OCI-LY7 (cell line): ENCODE data around the gene GLTP. TPM values are rescaled to one million over a fixed set of nuclear protein-coding genes. Genes with fewer than 3 reads are reported as not detected.
"Not testable (repeated sequence)": the region's sequence is repeated elsewhere in the genome, so short reads cannot be mapped to it uniquely, and the experiment has no call there.

Experiments used
- BruUV-seq: library from RNA; stranded (reverse); fragments of 400-500 nt; replicated peaks from 2 replicates; lab custom pipeline; 2021; lab: Mats Ljungman, UMichigan
- CTCF ChIA-PET: fragments of 300-600 bp; sonication (Branson Sonifier 250); formaldehyde crosslinking; loops from one replicate; lab custom pipeline; 2022; ENCODE audit warnings: antibody characterized with exemption; ENCODE audit not compliant: unreplicated experiment; lab: Charles Lee
- POLR2A ChIA-PET: fragments of 300-600 bp; sonication (Branson Sonifier 250); formaldehyde crosslinking; loops from one replicate; lab custom pipeline; 2022; ENCODE audit warnings: antibody characterized with exemption; lab: Charles Lee
- DNase-seq: peaks from one replicate; pipeline ENCODE4 v3.0.0-alpha.2; 2015; ENCODE audit warnings: low spot score
- H2AFZ ChIP-seq: fragments of 200-600 bp; sonication (generic), shearing (Covaris generic); 2 replicates; pipeline ENCODE4 v1.6.1; 2014; ENCODE audit warnings: mild to moderate bottlenecking, antibody characterized with exemption, low read length, moderate library complexity
- H3K27ac ChIP-seq: fragments of 200-600 bp; sonication (generic); 2 replicates; pipeline ENCODE4 v1.5.1; 2014; ENCODE audit warnings: mixed run types, low read depth, mild to moderate bottlenecking, moderate library complexity, low read length, inconsistent platforms; ENCODE audit not compliant: poor library complexity, severe bottlenecking
- H3K36me3 ChIP-seq: fragments of 200-600 bp; sonication (generic); 2 replicates; pipeline ENCODE4 v1.6.1; 2014; ENCODE audit warnings: mild to moderate bottlenecking, antibody characterized with exemption, low read length, moderate library complexity, mixed read lengths; ENCODE audit not compliant: insufficient read depth
- H3K4me1 ChIP-seq: fragments of 200-600 bp; sonication (generic); 2 replicates; pipeline ENCODE4 v1.5.1; 2014; ENCODE audit warnings: mild to moderate bottlenecking, low read length; ENCODE audit not compliant: insufficient read depth, poor library complexity, severe bottlenecking
- H3K4me2 ChIP-seq: fragments of 200-600 bp; sonication (generic); 2 replicates; pipeline ENCODE4 v1.6.1; 2014; ENCODE audit warnings: mild to moderate bottlenecking, low read length
- H3K4me3 ChIP-seq: fragments of 200-600 bp; sonication (generic); 2 replicates; pipeline ENCODE4 v1.5.1; 2014; ENCODE audit warnings: mild to moderate bottlenecking, low read depth, low read length; ENCODE audit not compliant: poor library complexity, severe bottlenecking
- H3K79me2 ChIP-seq: fragments of 200-600 bp; sonication (generic); 2 replicates; pipeline ENCODE4 v1.6.1; 2016; ENCODE audit warnings: low read depth, mild to moderate bottlenecking, low read length, moderate library complexity, mixed read lengths; ENCODE audit not compliant: insufficient read depth
- H3K9me2 ChIP-seq: fragments of 200-600 bp; sonication (generic); 2 replicates; pipeline ENCODE4 v1.6.1; 2016; ENCODE audit warnings: mild to moderate bottlenecking, low read length, mixed read lengths; ENCODE audit not compliant: insufficient read depth
- H3K9me3 ChIP-seq: fragments of 200-600 bp; sonication (generic); 2 replicates; pipeline ENCODE4 v1.6.1; 2014; ENCODE audit warnings: mild to moderate bottlenecking, mixed run types, low read length, mixed read lengths
- H4K20me1 ChIP-seq: fragments of 200-600 bp; sonication (generic); 2 replicates; pipeline ENCODE4 v1.6.1; 2014; ENCODE audit warnings: mild to moderate bottlenecking, antibody characterized with exemption, low read length, moderate library complexity, mixed read lengths; ENCODE audit not compliant: insufficient read depth
- CTCF ChIP-seq: fragments of 200-600 bp; sonication (generic); conservative IDR thresholded peaks from 2 replicates; pipeline ENCODE4 v1.5.1; 2014; ENCODE audit warnings: mild to moderate bottlenecking, antibody characterized with exemption, low read length, moderate library complexity, mixed read lengths
- EZH2phosphoT487 ChIP-seq: fragments of 200-600 bp; sonication (generic); IDR thresholded peaks from 2 replicates; pipeline ENCODE4 v1.6.1; 2018; ENCODE audit warnings: low read depth, borderline replicate concordance, mild to moderate bottlenecking, mixed run types, antibody characterized with exemption, low read length, moderate library complexity, mixed read lengths
- intact Hi-C: fragments of 100-400 bp; cut with micrococcal nuclease; formaldehyde crosslinking; loops from one replicate; pipeline ENCODE4 v1.10.0; 2022; ENCODE audit not compliant: unreplicated experiment
- total RNA-seq, 2 experiments: library from RNA; depleted of rRNA in 1 of 2; stranded (reverse); fragments of >200 nt in 1 of 2; shearing (Covaris generic) in 1 of 2; gene quantifications; 2 replicates each; pipeline ENCODE4 v1.2.3, GENCODE V29; 2014 to 2022

Gene GLTP
- total RNA-seq, 2 experiments from 2014 or later = 24.0 to 27.3 TPM

DNA sequence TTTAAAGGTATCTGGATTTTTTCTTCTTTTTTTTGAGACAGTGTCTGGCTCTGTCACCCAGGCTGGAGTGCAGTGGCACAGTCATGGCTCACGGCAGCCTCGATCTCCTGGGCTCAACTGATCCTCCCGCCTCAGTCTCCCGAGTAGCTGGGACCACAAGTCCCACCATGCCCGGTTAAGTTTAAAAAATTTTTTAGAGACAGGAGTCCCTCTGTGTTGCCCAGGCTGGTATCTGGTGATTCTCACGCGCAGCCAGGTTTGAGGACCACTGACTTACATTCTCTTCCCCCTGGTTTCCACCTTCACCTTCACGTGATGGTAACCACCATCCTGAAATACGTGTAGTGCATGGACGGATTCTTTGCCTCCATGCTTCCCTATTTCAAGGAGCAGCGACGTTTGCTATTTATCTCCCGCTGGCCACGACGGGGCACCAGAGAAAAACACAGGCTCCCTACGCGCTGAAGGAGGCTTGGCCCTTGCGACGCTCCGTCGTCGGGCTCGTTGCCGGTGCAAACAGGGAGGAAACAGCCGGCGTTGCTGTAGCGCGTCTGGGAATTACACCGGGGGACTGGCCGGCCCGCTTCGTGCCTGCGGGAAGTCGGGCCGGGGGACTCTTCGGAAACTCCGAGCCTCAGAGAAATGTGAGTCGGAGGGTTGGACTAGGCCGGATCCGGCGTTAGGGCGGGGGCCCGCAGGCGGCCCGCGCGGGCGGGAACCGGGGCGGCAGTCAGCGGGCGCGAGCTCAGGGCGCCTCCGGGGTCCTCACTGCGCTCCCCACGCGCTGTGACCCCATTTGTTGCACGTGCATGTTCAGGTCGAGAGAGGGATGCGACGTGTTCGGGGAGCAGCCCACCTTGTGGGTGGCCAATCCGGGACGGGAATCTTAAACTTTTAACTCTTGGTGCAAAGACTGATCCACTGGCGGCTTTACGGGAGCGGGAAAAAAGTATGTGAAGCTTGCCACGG lies 19.7 kb upstream of the GLTP start, which contains the start of gene TCHP:
Gene TCHP (plus strand): TSS at position 492 of the 969 bp plus-strand sequence. CDS start 2,753 bp downstream, outside the sequence.
- ChIA-PET POLR2A (interaction anchor here (0.6 to 1.4 kb wide), 4 partner anchors 11 to 478 kb away, joined by 3 to 6 read pairs (median 3); no protein-coding TSS in a partner anchor), CTCF (interaction anchor here (1.4 kb wide), 1 partner anchor 11 kb away, joined by 5 read pairs; no protein-coding TSS in a partner anchor)
- Histone ChIP-seq H3K36me3 (peaks cover 25% of the 10 kb centered on the region), H3K9me3 (no peaks in the 10 kb centered on the region), H3K27ac (peak within 1 kb of the TSS; percentile 40), H3K4me2 (peak within 1 kb of the TSS; percentile 75), H4K20me1 (no peaks in the 10 kb centered on the region), H3K9me2 (no peaks in the 10 kb centered on the region), H3K4me1 (peaks cover 30% of the 10 kb centered on the region), H2AFZ (peak within 1 kb of the TSS; percentile 93), H3K4me3 (peak within 1 kb of the TSS; percentile 71), H3K79me2 (peaks cover 9% of the 10 kb centered on the region; the same call in 1 of the 2 replicates)
- no peak for TF ChIP-seq EZH2phosphoT487
- TF ChIP-seq CTCF = peak; percentile 39
- intact Hi-C loops = no loop called here
- DNase-seq = peak; percentile 78
- no TSS peak for BruUV-seq

- not testable (repeated sequence) for BruUV-seq
These were observed 19.0 kb upstream of the GLTP start for GRCh38 chr12:109899345-109899744.

DNA sequence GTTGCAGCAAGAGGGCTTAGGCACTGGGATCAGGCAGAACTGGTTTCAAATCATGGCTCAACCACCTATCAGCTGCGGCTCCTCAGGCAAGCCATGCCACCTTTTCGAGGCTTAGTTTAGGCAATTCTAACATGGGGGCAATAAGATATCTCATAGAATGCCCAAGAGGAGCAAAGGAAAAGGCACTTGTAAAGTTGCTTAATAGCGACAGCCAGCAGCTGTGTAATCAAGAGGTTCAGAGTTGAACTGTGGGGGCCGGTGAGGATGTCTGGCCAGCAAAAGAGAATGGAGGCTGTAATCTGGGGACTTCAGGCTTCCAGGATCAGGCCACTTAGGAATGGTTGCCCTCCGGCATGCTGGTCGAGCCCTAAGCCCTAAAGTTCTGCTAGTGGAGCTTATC lies 16.7 kb upstream of the GLTP start:
- POLR2A ChIA-PET = no interaction called here
- peaks cover 47% of the 10 kb centered on the region for H3K4me1 ChIP-seq
- H3K4me3 ChIP-seq = no peak overlapping the region
- no peaks in the 10 kb centered on the region for H3K9me3 ChIP-seq
- H3K36me3 ChIP-seq = no peaks in the 10 kb centered on the region
- DNase-seq = no peak
- H3K79me2 ChIP-seq = peaks cover 9% of the 10 kb centered on the region; the same call in 1 of the 2 replicates
- intact Hi-C loops = no loop called here
- H2AFZ ChIP-seq = no peak overlapping the region
- CTCF ChIA-PET = no interaction called here
- no peak for TF ChIP-seq EZH2phosphoT487
- TF ChIP-seq CTCF = no peak
- no peak overlapping the region for H3K4me2 ChIP-seq
- no peak overlapping the region for H3K27ac ChIP-seq
- no TSS peak for BruUV-seq
- no peaks in the 10 kb centered on the region for H3K9me2 ChIP-seq
- no peaks in the 10 kb centered on the region for H4K20me1 ChIP-seq

More at GRCh38 chr12:109899345-109899744, 19.0 kb upstream of the GLTP start:
- POLR2A ChIA-PET, H3K9me2 ChIP-seq, DNase-seq, H4K20me1 ChIP-seq, CTCF ChIA-PET, H3K79me2 ChIP-seq, intact Hi-C loops, H3K9me3 ChIP-seq: not testable (repeated sequence)
- peak overlapping the region; percentile 93 for H2AFZ ChIP-seq
- H3K4me2 ChIP-seq = peak overlapping the region; percentile 75
- peak overlapping the region; percentile 71 for H3K4me3 ChIP-seq
- H3K27ac ChIP-seq = peak overlapping the region; percentile 40
- H3K36me3 ChIP-seq = peaks cover 18% of the 10 kb centered on the region
- H3K4me1 ChIP-seq = peaks cover 30% of the 10 kb centered on the region
